GM23338 (cell line): ENCODE results near the gene MVB12B. TPM values are rescaled to one million over a fixed set of nuclear protein-coding genes. Genes with fewer than 3 reads are reported as not detected.
A peak's percentile ranks its signal among the peaks of the same experiment; 100 is the strongest.

Experiments
- ATAC-seq: fragments of 200-7000 bp; cut with Tn5 transposase; 3 replicates; pipeline ENCODE4 v1.9.1; 2020
- DNase-seq: peaks from one replicate; pipeline ENCODE4 v3.0.0-alpha.2; 2015; ENCODE audit warnings: low spot score
- H2AFZ ChIP-seq: fragments of 200-600 bp; sonication (generic); 2 replicates; pipeline ENCODE4 v1.8.0; 2016; ENCODE audit warnings: antibody characterized with exemption, mild to moderate bottlenecking, moderate library complexity
- H3F3A ChIP-seq: fragments of 200-600 bp; sonication (generic); replicated peaks from 2 replicates; pipeline ENCODE4 v1.8.0; 2017; ENCODE audit warnings: antibody characterized with exemption, mixed run types, low read depth
- H3K27ac ChIP-seq: fragments of 200-600 bp; sonication (generic); 2 replicates; pipeline ENCODE4 v1.6.1; 2016; ENCODE audit warnings: low read depth
- H3K27me3 ChIP-seq: fragments of 200-600 bp; sonication (generic); 2 replicates; pipeline ENCODE4 v1.8.0; 2016; ENCODE audit warnings: mild to moderate bottlenecking, mixed run types, moderate library complexity; ENCODE audit not compliant: insufficient read depth
- H3K36me3 ChIP-seq: fragments of 200-600 bp; sonication (generic); 2 replicates; pipeline ENCODE4 v1.8.0; 2016; ENCODE audit warnings: mild to moderate bottlenecking; ENCODE audit not compliant: insufficient read depth
- H3K4me1 ChIP-seq: fragments of 200-600 bp; sonication (generic); 2 replicates; pipeline ENCODE4 v1.8.0; 2016; ENCODE audit warnings: mild to moderate bottlenecking, moderate library complexity; ENCODE audit not compliant: insufficient read depth
- H3K4me2 ChIP-seq: fragments of 200-600 bp; sonication (generic); 2 replicates; pipeline ENCODE4 v1.7.1; 2017; ENCODE audit warnings: mixed run types
- H3K4me3 ChIP-seq: fragments of 200-600 bp; sonication (generic); 2 replicates; pipeline ENCODE4 v1.6.1; 2016; ENCODE audit warnings: mixed run types
- H3K79me2 ChIP-seq: fragments of 200-600 bp; sonication (generic); replicated peaks from 2 replicates; pipeline ENCODE4 v1.8.0; 2017; ENCODE audit warnings: mild to moderate bottlenecking; ENCODE audit not compliant: insufficient read depth
- H3K9me2 ChIP-seq: fragments of 200-600 bp; sonication (generic); 2 replicates; pipeline ENCODE4 v1.8.0; 2017; ENCODE audit not compliant: insufficient read depth
- H4K20me1 ChIP-seq: fragments of 200-600 bp; sonication (generic); replicated peaks from 2 replicates; pipeline ENCODE4 v1.8.0; 2017; ENCODE audit warnings: mild to moderate bottlenecking; ENCODE audit not compliant: insufficient read depth
- H3K27ac Mint-ChIP-seq: 2 replicates; pipeline ENCODE4 v1.8.0; 2020; ENCODE audit warnings: inconsistent platforms, mild to moderate bottlenecking, moderate library complexity, mixed read lengths
- H3K27me3 Mint-ChIP-seq: 3 replicates; pipeline ENCODE4 v1.8.0; 2022; ENCODE audit warnings: low read depth, mild to moderate bottlenecking, moderate library complexity, mixed read lengths, inconsistent platforms; ENCODE audit not compliant: insufficient read depth, poor library complexity
- H3K36me3 Mint-ChIP-seq: 3 replicates; pipeline ENCODE4 v1.8.0; 2021; ENCODE audit warnings: low read depth, mild to moderate bottlenecking, inconsistent platforms, moderate library complexity, mixed read lengths
- H3K4me1 Mint-ChIP-seq: 3 replicates; pipeline ENCODE4 v1.8.0; 2020; ENCODE audit warnings: mild to moderate bottlenecking, inconsistent platforms, mixed read lengths
- H3K4me3 Mint-ChIP-seq: 3 replicates; pipeline ENCODE4 v1.8.0; 2021; ENCODE audit warnings: moderate library complexity, mild to moderate bottlenecking, inconsistent platforms, mixed read lengths
- H3K9me3 Mint-ChIP-seq: 3 replicates; pipeline ENCODE4 v1.8.0; 2020; ENCODE audit warnings: moderate library complexity, mild to moderate bottlenecking, inconsistent platforms, mixed read lengths
- CREB1 ChIP-seq: fragments of 250-450 bp; sonication (Bioruptor Pico); IDR thresholded peaks from 2 replicates; pipeline ENCODE4 v1.5.0; 2020; ENCODE audit warnings: low read depth, mild to moderate bottlenecking, moderate library complexity
- ETS1 ChIP-seq: IDR thresholded peaks from 2 replicates; pipeline ENCODE4 v1.6.1; 2016; ENCODE audit warnings: antibody characterized with exemption
- EZH2phosphoT487 ChIP-seq: fragments of 200-600 bp; sonication (generic); IDR thresholded peaks from one replicate; pipeline ENCODE4 v1.8.1; 2018; ENCODE audit warnings: antibody characterized with exemption; ENCODE audit not compliant: unreplicated experiment
- JUNB ChIP-seq: IDR thresholded peaks from one replicate; pipeline ENCODE4 v1.6.1; 2016; ENCODE audit warnings: antibody characterized with exemption; ENCODE audit not compliant: unreplicated experiment
- ZNF462 ChIP-seq: fragments of 250-450 bp; sonication (Bioruptor Pico); IDR thresholded peaks from 2 replicates; pipeline ENCODE4 v1.5.0; 2020; ENCODE audit warnings: mild to moderate bottlenecking, moderate library complexity
- polyA plus RNA-seq: library from polyadenylated mRNA; unstranded; fragments of >200 nt; fragmentation: Nextera tagmentation; extraction: Ambion mirVana; gene quantifications from 2 replicates; pipeline ENCODE4 v1.2.1, GENCODE V29; 2016
- total RNA-seq: library from RNA; depleted of rRNA; stranded (reverse); fragments of >200 nt; shearing (Covaris generic); gene quantifications from 2 replicates; pipeline ENCODE4 v1.2.3, GENCODE V29; 2014

MVB12B gene
- total and polyA plus RNA-seq, 2 experiments from 2014 or later, result 1.9 to 6.6 TPM

GRCh38 chr9:126318858-126319257 is 7.8 kb upstream of the MVB12B start (continued):
- TF ChIP-seq ZNF462, result no peak

GRCh38 chr9:126319671-126320070 is 7.0 kb upstream of the MVB12B start:
- Mint-ChIP-seq H3K27me3 (peaks cover 7% of the 10 kb centered on the region), H3K4me3 (no peak overlapping the region)
- H2AFZ ChIP-seq, result 0 out of 2 replicates have a peak overlapping the region, but pooled peaks have one; percentile 63

More at GRCh38 chr9:126319671-126320070, 7.0 kb upstream of the MVB12B start:
- H3K79me2 ChIP-seq, result no peaks in the 10 kb centered on the region
- no peaks in the 10 kb centered on the region for H3F3A ChIP-seq
- DNase-seq (no peak), ATAC-seq (peak; percentile 44; the same call in 2 of the 3 replicates)
- no peaks in the 10 kb centered on the region for H4K20me1 ChIP-seq
- Mint-ChIP-seq H3K36me3 (peaks cover 10% of the 10 kb centered on the region; the same call in 2 of the 3 replicates), H3K27ac (no peak overlapping the region), H3K9me3 (peaks cover 12% of the 10 kb centered on the region), H3K4me1 (peaks cover 3% of the 10 kb centered on the region; the same call in 1 of the 3 replicates)
- H3K27ac ChIP-seq, result no peak overlapping the region
- no peaks in the 10 kb centered on the region for H3K36me3 ChIP-seq
- H3K27me3 ChIP-seq, result no peaks in the 10 kb centered on the region
- TF ChIP-seq CREB1 (CRISPR knock-in tag) (no peak), JUNB (no peak), ETS1 (no peak), EZH2phosphoT487 (no peak)
- H3K4me3 ChIP-seq, result no peak overlapping the region
- no peaks in the 10 kb centered on the region for H3K4me1 ChIP-seq
- no peak overlapping the region for H3K4me2 ChIP-seq
- peaks cover 5% of the 10 kb centered on the region; the same call in 1 of the 2 replicates for H3K9me2 ChIP-seq
